K562 (cell line): ENCODE measurements around the gene TP53RK. TPM values are rescaled to one million over a fixed set of nuclear protein-coding genes. Genes with fewer than 3 reads are reported as not detected.

Source experiments
- ATF1 ChIP-seq, 2 experiments: fragments of 450-650 bp in 1 of 2; IDR thresholded peaks; 2 replicates each; pipeline ENCODE4 v1.6.1; 2016; ENCODE audit warnings: missing compliant biosample characterization in 1 of 2, missing genetic modification characterization in 1 of 2
- CCAR2 ChIP-seq: fragments of 200-400 bp; formaldehyde crosslinking; IDR thresholded peaks from 2 replicates; pipeline ENCODE4 v1.6.1; 2017; ENCODE audit warnings: mild to moderate bottlenecking, low read depth, low read length
- CLOCK ChIP-seq: fragments of 250-450 bp; sonication (Bioruptor Pico); IDR thresholded peaks from 2 replicates; pipeline ENCODE4 v1.4.0; 2020; ENCODE audit warnings: mild to moderate bottlenecking, moderate library complexity, borderline replicate concordance
- CREB3 ChIP-seq: fragments of 450-650 bp; conservative IDR thresholded peaks from 2 replicates; pipeline ENCODE4 v1.6.1; 2016; ENCODE audit warnings: missing genetic modification characterization, low read depth, mild to moderate bottlenecking, missing compliant biosample characterization, moderate library complexity
- CREB3L1 ChIP-seq: fragments of 450-650 bp; IDR thresholded peaks from 2 replicates; pipeline ENCODE4 v1.6.1; 2014; ENCODE audit warnings: low read depth, mild to moderate bottlenecking, moderate library complexity, borderline replicate concordance
- FOXP1 ChIP-seq: sonication (generic); formaldehyde crosslinking; IDR thresholded peaks from 2 replicates; pipeline ENCODE4 v1.8.0; 2022; ENCODE audit warnings: mild to moderate bottlenecking, missing genetic modification reagents
- MYNN ChIP-seq, 2 experiments: sonication (generic); formaldehyde crosslinking in 1 of 2; IDR thresholded peaks; 2 replicates each; pipeline versions ENCODE4 v1.5.0 to v1.6.1; 2016 to 2020; ENCODE audit warnings: antibody characterized with exemption in 1 of 2, missing genetic modification reagents in 1 of 2
- NFATC3 ChIP-seq: fragments of 450-650 bp; IDR thresholded peaks from 2 replicates; pipeline ENCODE4 v1.6.1; 2017; ENCODE audit warnings: mild to moderate bottlenecking
- PURB ChIP-seq: sonication (generic); formaldehyde crosslinking; IDR thresholded peaks from 2 replicates; pipeline ENCODE4 v1.9.0; 2021; ENCODE audit warnings: low read depth, mild to moderate bottlenecking, missing genetic modification reagents
- RBM17 ChIP-seq: fragments of 200-400 bp; formaldehyde crosslinking; IDR thresholded peaks from 2 replicates; pipeline ENCODE4 v1.6.1; 2017; ENCODE audit warnings: low read depth, mild to moderate bottlenecking, low read length, borderline replicate concordance
- REST ChIP-seq, 2 experiments: fragments of 450-650 bp; formaldehyde crosslinking in 1 of 2; IDR thresholded peaks; 2 replicates each; pipeline versions ENCODE4 v1.4.0 to v1.6.1; 2014 to 2020; ENCODE audit warnings: mild to moderate bottlenecking in 2 of 2, borderline replicate concordance in 1 of 2, low read depth in 1 of 2
- SOX6 ChIP-seq: fragments of 450-650 bp; IDR thresholded peaks from 2 replicates; pipeline ENCODE4 v1.6.1; 2014; ENCODE audit warnings: mild to moderate bottlenecking
- SRSF7 ChIP-seq: fragments of 200-400 bp; formaldehyde crosslinking; optimal IDR thresholded peaks from 2 replicates; pipeline ENCODE3; 2017; ENCODE audit warnings: mild to moderate bottlenecking, low read depth, low read length
- ZNF75A ChIP-seq: fragments of 450-650 bp; formaldehyde crosslinking; IDR thresholded peaks from 2 replicates; pipeline ENCODE4 v1.4.0; 2020; ENCODE audit warnings: mild to moderate bottlenecking
- polyA plus RNA-seq, 8 experiments: library from polyadenylated mRNA; depleted of rRNA in 4 of 8; stranded (reverse) in 5 of 8; unstranded in 3 of 8; fragments of >200 nt; fragmentation: Nextera tagmentation in 2 of 8; fragmentation: Illumina TruSeq in 1 of 8; extraction: Ambion mirVana in 2 of 8; extraction: Trizol in 1 of 8; gene quantifications; 2 replicates each; pipeline versions ENCODE4 v1.2.1 to v1.2.3, GENCODE V29; 2011 to 2014; ENCODE audit warnings: inconsistent platforms in 1 of 8, missing spikeins in 1 of 8
- total RNA-seq, 7 experiments: library from RNA; depleted of rRNA in 6 of 7; stranded (reverse); fragments of >200 nt in 6 of 7; fragmentation: Illumina TruSeq in 2 of 7; extraction: Trizol in 2 of 7; gene quantifications; 2 replicates each; pipeline versions ENCODE4 v1.2.1 to v1.2.3, GENCODE V29; 2011 to 2021; ENCODE audit warnings: low replicate concordance in 1 of 7

TP53RK gene
- total and polyA plus RNA-seq, 9 of the 15 experiments (the other 6 are each of a cell fraction or from before 2014, with no cell fraction given), result 2.9 to 43.5 (median 17.2) TPM

- peak; percentile 82 for TF ChIP-seq CREB3
- TF ChIP-seq NFATC3, result no peak
- no peak for TF ChIP-seq REST (IDR thresholded peaks at IDR 0.05; ENCODE audit: borderline replicate concordance)
- TF ChIP-seq REST (CRISPR knock-in tag; IDR thresholded peaks at IDR 0.05; ENCODE audit: low read depth), result peak; percentile 38; the same call in 1 of the 2 replicates
- TF ChIP-seq CLOCK (CRISPR knock-in tag), result no peak
- TF ChIP-seq FOXP1 (CRISPR knock-in tag), result no peak
- TF ChIP-seq MYNN (IDR thresholded peaks at IDR 0.05), result no peak
- TF ChIP-seq MYNN (CRISPR knock-in tag; IDR thresholded peaks at IDR 0.05), result no peak
- no peak for TF ChIP-seq ATF1 (CRISPR knock-in tag; IDR thresholded peaks at IDR 0.05)
- TF ChIP-seq ATF1 (tag; IDR thresholded peaks at IDR 0.05), result no peak
- TF ChIP-seq CREB3L1, result no peak
- TF ChIP-seq CCAR2, result no peak
- TF ChIP-seq SRSF7, result no peak
- 0 out of 2 replicates have a peak, but pooled peaks have one; percentile 23 for TF ChIP-seq ZNF75A
- TF ChIP-seq PURB (CRISPR knock-in tag), result no peak
- no peak for TF ChIP-seq SOX6
- no peak for TF ChIP-seq RBM17
Observed at GRCh38 chr20:46722450-46722849, 33.2 kb upstream of the TP53RK start (continued).
